Astrocyte of the cerebellum (primary cell): ENCODE data around the gene FZD8.

ENCODE experiments used
- DNase-seq: peaks from one replicate; pipeline ENCODE4 v3.0.0-alpha.2; 2011; ENCODE audit warnings: low read depth
- H3K4me3 ChIP-seq: 2 replicates; pipeline ENCODE4 v1.5.1; 2011; ENCODE audit warnings: mild to moderate bottlenecking, low read depth, low read length, moderate library complexity
- in situ Hi-C: cut with HindIII; loops from 2 replicates; pipeline ENCODE4 v1.10.0; 2017; ENCODE audit warnings: low sequenced_read_pairs
- TF ChIP-seq, protein P1 (sequence below): IDR thresholded peaks from 2 replicates; pipeline ENCODE4 v1.5.1; 2012; ENCODE audit warnings: low read length, low read depth, moderate library complexity, mild to moderate bottlenecking; ENCODE audit errors: missing control alignments

The FZD8 gene

DNA sequence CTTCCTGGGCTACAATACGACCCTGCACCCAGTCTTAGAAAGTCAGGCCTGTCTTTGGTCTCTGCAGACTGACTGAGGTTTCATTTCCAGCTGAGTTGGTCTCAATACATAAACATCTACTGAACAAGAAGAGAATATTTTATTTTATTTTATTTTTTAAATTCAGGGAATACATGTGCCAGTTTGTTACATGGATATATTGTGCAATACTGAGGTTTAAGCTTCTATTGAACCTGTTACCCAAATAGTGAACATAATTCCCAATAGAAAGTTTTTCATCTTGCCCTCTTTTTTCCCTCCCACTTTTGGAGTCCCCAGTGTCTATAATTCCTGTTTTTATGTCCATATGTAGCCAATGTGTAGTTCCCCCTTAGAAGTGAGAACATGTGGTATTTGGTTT, 10.7 kb downstream of the FZD8 start:
- in situ Hi-C loops: loop anchor here (10.0 kb wide), 1 partner anchor 1143 kb away; no protein-coding TSS in a partner anchor
- TF ChIP-seq, protein P1, sequence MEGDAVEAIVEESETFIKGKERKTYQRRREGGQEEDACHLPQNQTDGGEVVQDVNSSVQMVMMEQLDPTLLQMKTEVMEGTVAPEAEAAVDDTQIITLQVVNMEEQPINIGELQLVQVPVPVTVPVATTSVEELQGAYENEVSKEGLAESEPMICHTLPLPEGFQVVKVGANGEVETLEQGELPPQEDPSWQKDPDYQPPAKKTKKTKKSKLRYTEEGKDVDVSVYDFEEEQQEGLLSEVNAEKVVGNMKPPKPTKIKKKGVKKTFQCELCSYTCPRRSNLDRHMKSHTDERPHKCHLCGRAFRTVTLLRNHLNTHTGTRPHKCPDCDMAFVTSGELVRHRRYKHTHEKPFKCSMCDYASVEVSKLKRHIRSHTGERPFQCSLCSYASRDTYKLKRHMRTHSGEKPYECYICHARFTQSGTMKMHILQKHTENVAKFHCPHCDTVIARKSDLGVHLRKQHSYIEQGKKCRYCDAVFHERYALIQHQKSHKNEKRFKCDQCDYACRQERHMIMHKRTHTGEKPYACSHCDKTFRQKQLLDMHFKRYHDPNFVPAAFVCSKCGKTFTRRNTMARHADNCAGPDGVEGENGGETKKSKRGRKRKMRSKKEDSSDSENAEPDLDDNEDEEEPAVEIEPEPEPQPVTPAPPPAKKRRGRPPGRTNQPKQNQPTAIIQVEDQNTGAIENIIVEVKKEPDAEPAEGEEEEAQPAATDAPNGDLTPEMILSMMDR: no peak
- DNase-seq: no peak

GRCh38 chr10:35626971-35627507, 15.1 kb downstream of the FZD8 start:
- no peak overlapping the region for H3K4me3 ChIP-seq
- DNase-seq: no peak
- in situ Hi-C loops: no loop called here
- TF ChIP-seq, protein P1: no peak

More for the DNA sequence above, 10.7 kb downstream of the FZD8 start:
- no peak overlapping the region for H3K4me3 ChIP-seq

DNA sequence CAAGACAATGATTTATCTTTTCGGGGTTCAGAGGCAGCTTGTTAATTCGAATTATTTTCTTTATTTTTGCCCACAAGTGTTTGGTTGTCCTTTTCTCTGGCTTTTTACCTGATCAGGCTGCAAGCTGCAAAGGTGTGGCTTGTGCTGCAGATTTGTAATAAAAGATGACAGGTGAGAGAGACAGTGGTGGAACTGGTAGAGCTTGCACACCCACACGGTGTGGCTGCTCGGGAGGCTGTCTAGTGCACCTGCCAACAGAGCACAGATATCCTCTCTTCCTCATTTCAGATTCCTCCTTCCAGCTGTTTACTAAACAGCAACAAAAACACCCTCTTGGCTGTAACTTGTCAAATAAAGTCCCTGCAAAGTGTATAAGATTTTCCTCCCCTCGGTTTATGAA, 27.8 kb downstream of the FZD8 start:
- in situ Hi-C loops: no loop called here
- H3K4me3 ChIP-seq: no peak overlapping the region
- TF ChIP-seq, protein P1: no peak
- DNase-seq: no peak

- H3K4me3 ChIP-seq: no peak overlapping the region
- TF ChIP-seq, protein P1: peak; percentile 45
- in situ Hi-C loops: no loop called here
- no peak for DNase-seq
Observed at GRCh38 chr10:35613597-35614226, 28.4 kb downstream of the FZD8 start.

DNA sequence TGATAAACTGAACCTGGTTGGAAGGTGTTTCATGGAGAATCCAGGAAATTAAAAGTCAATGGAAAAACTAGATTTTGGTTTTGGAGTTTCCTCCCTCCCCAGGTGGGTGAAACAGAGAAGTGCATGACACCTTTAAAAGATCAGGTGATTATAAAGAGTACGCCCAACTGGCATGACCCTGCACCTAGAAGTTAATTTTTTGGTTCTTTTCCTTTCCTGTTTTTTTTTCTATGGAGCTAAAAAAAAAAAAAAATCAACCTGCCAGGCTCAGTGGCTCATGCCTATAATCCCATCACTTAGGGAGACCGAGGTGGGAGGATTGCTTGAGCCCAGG, 29.0 kb downstream of the FZD8 start:
- no peak for DNase-seq

DNA sequence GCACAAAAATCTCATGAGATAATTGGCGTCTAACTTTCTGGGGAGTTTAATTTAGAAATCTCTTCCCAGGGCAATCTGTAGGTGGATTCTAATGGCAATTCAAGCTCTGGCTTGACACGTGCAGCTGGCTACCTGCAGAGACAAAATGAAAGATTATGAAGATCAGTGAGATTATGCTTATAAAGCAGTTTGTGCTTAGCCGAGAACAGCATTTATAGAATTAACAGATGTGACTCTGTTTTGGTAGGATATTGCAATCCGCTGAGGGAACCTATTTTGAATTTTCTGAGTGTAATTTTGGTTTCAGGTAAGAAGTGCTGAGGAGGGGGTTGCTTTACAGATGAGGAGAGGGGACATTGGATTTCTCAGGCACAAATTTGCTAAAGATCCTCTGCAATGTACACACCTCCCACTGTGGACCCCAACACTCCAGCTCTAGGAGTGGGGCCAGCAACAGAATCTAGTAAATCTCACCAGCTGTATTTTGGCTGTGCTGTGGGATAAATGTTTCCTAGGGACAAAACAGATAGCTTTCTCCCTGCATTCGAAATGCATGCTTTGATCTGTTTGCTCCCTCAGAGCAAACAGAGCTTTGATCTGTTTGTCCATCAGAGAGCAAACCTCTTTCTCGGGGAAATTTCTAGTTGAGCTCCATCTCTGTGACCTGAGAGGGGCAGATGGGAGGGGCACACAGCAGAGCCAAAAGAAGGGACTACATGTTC, 29.6 kb downstream of the FZD8 start:
- in situ Hi-C loops: no loop called here
- H3K4me3 ChIP-seq: no peak overlapping the region
- TF ChIP-seq, protein P1: no peak
- DNase-seq: no peak

More for the DNA sequence above, 29.0 kb downstream of the FZD8 start:
- TF ChIP-seq, protein P1: no peak
- H3K4me3 ChIP-seq: no peak overlapping the region
- in situ Hi-C loops: no loop called here
